Neuronal stem cell (in vitro differentiated cells): ENCODE measurements around the gene PRR7. TPM values are rescaled to one million over a fixed set of nuclear protein-coding genes. Genes with fewer than 3 reads are reported as not detected.

ENCODE experiments used
- DNase-seq: peaks from one replicate; pipeline ENCODE4 v3.0.0-alpha.2; 2013; ENCODE audit warnings: low spot score
- H2AFZ ChIP-seq: one replicate; pipeline ENCODE4 v1.6.1; 2013; ENCODE audit warnings: mild to moderate bottlenecking, low read length, inconsistent platforms
- H2AK5ac ChIP-seq: 2 replicates; pipeline ENCODE4 v1.6.1; 2013; ENCODE audit warnings: low read depth, mild to moderate bottlenecking, inconsistent platforms, low read length, moderate library complexity, mixed read lengths
- H2BK120ac ChIP-seq: 2 replicates; pipeline ENCODE4 v1.6.1; 2013; ENCODE audit warnings: low read depth, mild to moderate bottlenecking, inconsistent platforms, low read length, moderate library complexity, mixed read lengths
- H2BK12ac ChIP-seq: one replicate; pipeline ENCODE4 v1.6.1; 2013; ENCODE audit warnings: low read length, inconsistent platforms
- H2BK15ac ChIP-seq: 2 replicates; pipeline ENCODE4 v1.6.1; 2013; ENCODE audit warnings: mild to moderate bottlenecking, low read length, inconsistent platforms, mixed read lengths
- H2BK5ac ChIP-seq: one replicate; pipeline ENCODE4 v1.6.1; 2013; ENCODE audit warnings: inconsistent platforms, mild to moderate bottlenecking, low read length, moderate library complexity
- H3K14ac ChIP-seq: one replicate; pipeline ENCODE4 v1.6.1; 2013; ENCODE audit warnings: low read length, inconsistent platforms
- H3K18ac ChIP-seq: 2 replicates; pipeline ENCODE4 v1.6.1; 2013; ENCODE audit warnings: low read length, inconsistent platforms
- H3K23ac ChIP-seq: 2 replicates; pipeline ENCODE4 v1.6.1; 2013; ENCODE audit warnings: low read depth, mild to moderate bottlenecking, mixed read lengths, low read length, inconsistent platforms; ENCODE audit not compliant: poor library complexity
- H3K27ac ChIP-seq: replicated peaks from 3 replicates; pipeline ENCODE4 v1.5.1; 2013; ENCODE audit warnings: low read length, inconsistent platforms
- H3K27me3 ChIP-seq, 3 experiments: 2 replicates each; pipeline ENCODE4 v1.6.1; 2013; ENCODE audit warnings: low read length in 3 of 3, mild to moderate bottlenecking in 2 of 3, inconsistent platforms in 1 of 3, low read depth in 1 of 3, mixed read lengths in 1 of 3, moderate library complexity in 1 of 3; ENCODE audit not compliant: control insufficient read depth in 3 of 3, insufficient read depth in 3 of 3
- H3K36me3 ChIP-seq, 2 donors: replicated peaks in 1 of 2; 2 replicates each; pipeline ENCODE4 v1.6.1; 2013; ENCODE audit warnings: low read length in 2 of 2; ENCODE audit not compliant: control insufficient read depth in 2 of 2, insufficient read depth in 2 of 2
- H3K4ac ChIP-seq: 2 replicates; pipeline ENCODE4 v1.6.1; 2013; ENCODE audit warnings: inconsistent platforms, mild to moderate bottlenecking, low read length, moderate library complexity
- H3K4me1 ChIP-seq, 2 donors: 1 replicate in 1 of 2; 2 replicates in 1 of 2; pipeline ENCODE4 v1.6.1; 2013; ENCODE audit warnings: low read length in 2 of 2, low read depth in 1 of 2; ENCODE audit not compliant: control insufficient read depth in 2 of 2, insufficient read depth in 1 of 2
- H3K4me2 ChIP-seq: one replicate; pipeline ENCODE4 v1.6.1; 2013; ENCODE audit warnings: mild to moderate bottlenecking, low read length, inconsistent platforms; ENCODE audit not compliant: insufficient read depth, poor library complexity, severe bottlenecking
- H3K4me3 ChIP-seq, 2 donors: 2 replicates each; pipeline ENCODE4 v1.5.1; 2013; ENCODE audit warnings: low read length in 2 of 2, mild to moderate bottlenecking in 2 of 2, inconsistent platforms in 1 of 2, moderate library complexity in 1 of 2
- H3K79me1 ChIP-seq: one replicate; pipeline ENCODE4 v1.6.1; 2013; ENCODE audit warnings: low read depth, mild to moderate bottlenecking, inconsistent platforms, low read length, moderate library complexity
- H3K9ac ChIP-seq: one replicate; pipeline ENCODE4 v1.6.1; 2013; ENCODE audit warnings: mild to moderate bottlenecking, low read depth, low read length, inconsistent platforms; ENCODE audit not compliant: poor library complexity
- H3K9me3 ChIP-seq, 2 donors: replicated peaks in 1 of 2; 2 replicates each; pipeline versions ENCODE3 to v1.6.1; 2013; ENCODE audit warnings: low read length in 2 of 2, mild to moderate bottlenecking in 2 of 2, inconsistent platforms in 1 of 2, low read depth in 1 of 2, mixed read lengths in 1 of 2, moderate library complexity in 1 of 2; ENCODE audit not compliant: control insufficient read depth in 2 of 2, insufficient read depth in 1 of 2
- H4K8ac ChIP-seq: one replicate; pipeline ENCODE4 v1.6.1; 2013; ENCODE audit warnings: low read depth, mild to moderate bottlenecking, inconsistent platforms, low read length, moderate library complexity
- H4K91ac ChIP-seq: one replicate; pipeline ENCODE4 v1.6.1; 2013; ENCODE audit warnings: low read length, low read depth, mild to moderate bottlenecking, inconsistent platforms; ENCODE audit not compliant: poor library complexity
- WGBS, 2 donors: extraction: QIAGEN DNeasy Blood & Tissue Kit; methylation state at CpG; one replicate each; pipeline ENCODE4 v1.1.7; 2013; ENCODE audit warnings: missing lambda C conversion rate in 2 of 2, mixed read lengths in 1 of 2; ENCODE audit not compliant: insufficient read length in 2 of 2, insufficient replicate concordance in 1 of 2; ENCODE audit errors: extremely low coverage in 2 of 2; 5-methylcytosine and 5-hydroxymethylcytosine counted together
- polyA plus RNA-seq, 2 experiments: library from polyadenylated mRNA; stranded (reverse); fragments of 200-250 nt; gene quantifications; one replicate each; pipeline ENCODE4 v1.2.3, GENCODE V29; 2013

Gene PRR7, protein sequence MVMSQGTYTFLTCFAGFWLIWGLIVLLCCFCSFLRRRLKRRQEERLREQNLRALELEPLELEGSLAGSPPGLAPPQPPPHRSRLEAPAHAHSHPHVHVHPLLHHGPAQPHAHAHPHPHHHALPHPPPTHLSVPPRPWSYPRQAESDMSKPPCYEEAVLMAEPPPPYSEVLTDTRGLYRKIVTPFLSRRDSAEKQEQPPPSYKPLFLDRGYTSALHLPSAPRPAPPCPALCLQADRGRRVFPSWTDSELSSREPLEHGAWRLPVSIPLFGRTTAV
- polyA plus RNA-seq (2013, experiment 1 of 2), result 26.8 TPM
- 26.8 TPM for polyA plus RNA-seq (2013, experiment 2 of 2)

DNA sequence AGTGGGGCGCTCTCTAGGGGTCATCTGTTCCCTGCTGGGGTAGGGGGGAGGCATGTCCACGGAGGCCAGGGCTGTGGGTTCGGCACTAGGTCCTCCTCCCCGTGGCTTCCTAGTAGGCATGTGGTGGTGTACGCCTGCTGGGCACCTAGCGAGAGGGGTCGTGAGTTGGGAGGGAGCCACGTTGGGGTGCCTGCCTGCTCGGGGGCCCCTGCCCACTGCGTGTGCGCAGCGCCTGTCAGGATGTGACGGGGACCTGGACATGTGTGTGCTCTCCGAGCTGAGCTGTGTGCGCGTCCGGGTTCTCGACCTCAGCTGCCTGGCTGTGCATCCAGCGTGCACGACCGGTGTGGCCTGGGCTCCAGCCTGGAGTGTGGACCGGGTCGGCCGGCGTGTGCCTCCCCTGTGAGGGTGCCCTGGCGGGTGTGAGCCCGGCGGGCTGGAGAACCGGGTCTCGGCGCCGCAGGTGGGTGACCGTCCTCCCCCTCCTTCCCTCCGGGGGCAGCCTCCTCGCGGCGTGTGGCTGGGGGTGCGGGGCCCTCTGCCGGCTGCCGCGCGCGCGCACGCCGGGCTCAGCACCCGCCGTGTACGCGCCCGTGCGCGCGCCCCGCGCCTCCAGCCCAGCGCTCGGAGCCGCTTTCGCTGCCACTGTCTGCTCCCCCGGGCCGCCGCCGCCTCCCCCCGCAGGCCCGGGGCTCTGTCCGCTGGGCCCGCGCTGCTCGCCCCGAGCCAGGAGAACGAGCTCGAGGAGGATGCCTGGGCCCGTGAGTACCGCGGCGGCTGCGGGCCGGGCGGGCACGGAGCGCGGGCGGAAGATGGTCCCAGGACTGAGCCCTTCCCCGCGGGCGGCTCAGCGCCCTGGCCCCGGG, at the start of gene PRR7:
TSS of gene PRR7 (plus strand) at position 615 of the 866 bp plus-strand sequence. CDS start 8,254 bp downstream, outside the sequence.
- peak within 1 kb of the TSS; percentile 97 for H3K9ac ChIP-seq
- H3K4ac ChIP-seq, result peak within 1 kb of the TSS; percentile 71
- H2BK15ac ChIP-seq, result peak within 1 kb of the TSS; percentile 95
- H3K9me3 ChIP-seq, result no peaks in the 10 kb centered on the region
- peak within 1 kb of the TSS; percentile 75 for H4K91ac ChIP-seq
- H2AK5ac ChIP-seq, result peak within 1 kb of the TSS; percentile 96
- peak within 1 kb of the TSS; percentile 78 for H3K4me2 ChIP-seq
- no peaks in the 10 kb centered on the region for H3K27me3 ChIP-seq
- H2BK12ac ChIP-seq, result peak within 1 kb of the TSS; percentile 67
- peak within 1 kb of the TSS; percentile 88 for H2BK5ac ChIP-seq
- H3K27ac ChIP-seq, result peak within 1 kb of the TSS; percentile 89
- peak within 1 kb of the TSS; percentile 89 for H2BK120ac ChIP-seq
- peak within 1 kb of the TSS; percentile 99 for H3K14ac ChIP-seq
- H2AFZ ChIP-seq, result peak within 1 kb of the TSS; percentile 90
- no peak within 1 kb of the TSS for H4K8ac ChIP-seq
- peak within 1 kb of the TSS; percentile 76 to 84 for H3K4me3 ChIP-seq
- H3K18ac ChIP-seq, result peak within 1 kb of the TSS; percentile 99
- DNase-seq, result peak; percentile 69
- no peaks in the 10 kb centered on the region for H3K79me1 ChIP-seq
- H3K4me1 ChIP-seq, result peaks cover 27 to 30% of the 10 kb centered on the region in 2 donors
- H3K36me3 ChIP-seq, result peaks cover 0 to 22% of the 10 kb centered on the region in 2 donors
- peak within 1 kb of the TSS; percentile 94 for H3K23ac ChIP-seq
- no CpG with 5 or more reads among the region's 89 CpGs for WGBS, 2 donors

DNA sequence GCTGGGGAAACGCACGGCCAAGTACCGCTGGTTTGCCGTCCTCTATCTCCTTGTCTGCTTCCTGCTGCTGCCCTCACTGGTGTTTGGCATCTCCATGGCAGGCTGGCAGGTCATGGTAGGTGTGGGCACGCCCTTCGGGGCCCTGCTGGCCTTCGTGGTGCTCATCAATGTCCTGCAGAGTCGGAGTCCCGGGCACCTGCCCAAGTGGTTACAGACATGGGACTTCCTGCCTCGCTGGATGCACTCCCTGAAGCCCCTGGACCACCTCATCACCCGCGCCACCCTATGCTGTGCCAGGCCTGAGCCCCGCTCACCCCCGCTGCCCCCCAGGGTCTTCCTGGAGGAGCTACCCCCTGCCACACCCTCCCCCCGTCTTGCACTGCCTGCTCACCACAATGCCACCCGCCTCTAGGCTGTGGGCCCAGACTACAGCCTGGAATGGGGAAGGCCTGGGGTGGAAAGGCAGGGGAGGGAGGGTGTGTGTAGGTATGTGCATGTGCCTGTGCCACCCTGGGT, 48.7 kb upstream of the PRR7 start:
- Histone ChIP-seq H2BK120ac (no peak overlapping the region), H3K27me3 (peaks cover 2 to 54% (median 13%) of the 10 kb centered on the region in 3 experiments), H3K18ac (peak overlapping the region; percentile 19), H3K9me3 (no peaks in the 10 kb centered on the region), H3K79me1 (peaks cover 4% of the 10 kb centered on the region), H3K4me3 (no peak overlapping the region), H2AK5ac (peak overlapping the region; percentile 80), H4K91ac (peak overlapping the region; percentile 62), H3K4me1 (peaks cover 6 to 10% of the 10 kb centered on the region in 2 donors), H3K4ac (peak overlapping the region; percentile 39), H3K27ac (no peak overlapping the region), H2BK12ac (no peak overlapping the region), H2BK5ac (no peak overlapping the region), H2BK15ac (peak overlapping the region; percentile 80), H3K9ac (no peak overlapping the region), H3K23ac (peak overlapping the region; percentile 69), H3K14ac (peak overlapping the region; percentile 92), H3K36me3 (no peaks in the 10 kb centered on the region), H3K4me2 (no peak overlapping the region), H4K8ac (peak overlapping the region; percentile 25), H2AFZ (no peak overlapping the region)
- WGBS, 2 donors, result no CpG with 5 or more reads among the region's 16 CpGs
- DNase-seq, result no peak

- peaks cover 4% of the 10 kb centered on the region for H3K79me1 ChIP-seq
- WGBS, 2 donors, result no CpG with 5 or more reads among the region's 92 CpGs
These were observed 46.4 kb upstream of the PRR7 start, which contains the start of gene PFN3 for GRCh38 chr5:177399997-177400868. Gene PFN3 (minus strand): TSS chr5:177400661. CDS start chr5:177400576, 85 bp downstream.

More at GRCh38 chr5:177399997-177400868, 46.4 kb upstream of the PRR7 start, which contains the start of gene PFN3:
- peak within 1 kb of the TSS; percentile 56 for H3K14ac ChIP-seq
- H2BK5ac ChIP-seq, result no peak within 1 kb of the TSS
- H3K9ac ChIP-seq, result no peak within 1 kb of the TSS
- no peak for DNase-seq
- no peaks in the 10 kb centered on the region for H3K9me3 ChIP-seq
- H4K8ac ChIP-seq, result no peak within 1 kb of the TSS
- H3K4me3 ChIP-seq, result no peak within 1 kb of the TSS
- H3K4me2 ChIP-seq, result no peak within 1 kb of the TSS
- no peak within 1 kb of the TSS for H3K4ac ChIP-seq
- no peaks in the 10 kb centered on the region for H3K36me3 ChIP-seq
- no peak within 1 kb of the TSS for H2BK120ac ChIP-seq
- peak within 1 kb of the TSS; percentile 58 for H2BK15ac ChIP-seq
- H3K4me1 ChIP-seq, result peaks cover 16 to 21% of the 10 kb centered on the region in 2 donors
- peak within 1 kb of the TSS; percentile 89 for H3K23ac ChIP-seq
- no peak within 1 kb of the TSS for H3K27ac ChIP-seq
- peaks cover 16 to 66% (median 36%) of the 10 kb centered on the region in 3 experiments for H3K27me3 ChIP-seq
- peak within 1 kb of the TSS; percentile 94 for H2BK12ac ChIP-seq
- peak within 1 kb of the TSS; percentile 75 for H2AK5ac ChIP-seq
- H4K91ac ChIP-seq, result no peak within 1 kb of the TSS
- H2AFZ ChIP-seq, result no peak within 1 kb of the TSS
- H3K18ac ChIP-seq, result peak within 1 kb of the TSS; percentile 80
